ENCODE results near the gene MRPS27.

MRPS27 gene

GRCh38 chr5:72283358-72283757 is 36.7 kb downstream of the MRPS27 start:
- FAIRE-seq (no peak), DNase-seq (ENCODE audit: insufficient read length, low spot score) (no peak)
- no peak for TF ChIP-seq POLR2AphosphoS5 (IDR thresholded peaks at IDR 0.05; ENCODE audit: low read depth, low read length)
- no peak for TF ChIP-seq POLR2A (IDR thresholded peaks at IDR 0.05; ENCODE audit: low read depth, low read length)
- TF ChIP-seq POU2F2 (IDR thresholded peaks at IDR 0.05; ENCODE audit: low read depth, low read length), result no peak
- TF ChIP-seq SPI1 (IDR thresholded peaks at IDR 0.05; ENCODE audit: low read depth, low read length), result no peak
- no peak for TF ChIP-seq PAX5 (IDR thresholded peaks at IDR 0.05; ENCODE audit: insufficient read depth, low read length, severe bottlenecking)
- no peak for TF ChIP-seq TAF1 (IDR thresholded peaks at IDR 0.05; ENCODE audit: low read depth, low read length)

GRCh38 chr5:72282878-72283277 is 37.2 kb downstream of the MRPS27 start:
- no peak for DNase-seq (ENCODE audit: insufficient read length, low spot score)
- FAIRE-seq, result no peak
- no peak for TF ChIP-seq POLR2AphosphoS5 (IDR thresholded peaks at IDR 0.05; ENCODE audit: low read depth, low read length)
- no peak for TF ChIP-seq SPI1 (IDR thresholded peaks at IDR 0.05; ENCODE audit: low read depth, low read length)
- TF ChIP-seq POLR2A (IDR thresholded peaks at IDR 0.05; ENCODE audit: low read depth, low read length), result no peak
- no peak for TF ChIP-seq POU2F2 (IDR thresholded peaks at IDR 0.05; ENCODE audit: low read depth, low read length)
- TF ChIP-seq TAF1 (IDR thresholded peaks at IDR 0.05; ENCODE audit: low read depth, low read length), result no peak
- no peak for TF ChIP-seq PAX5 (IDR thresholded peaks at IDR 0.05; ENCODE audit: insufficient read depth, low read length, severe bottlenecking)

GRCh38 chr5:72281764-72282499 is 38.1 kb downstream of the MRPS27 start:
- no peak for DNase-seq (ENCODE audit: insufficient read length, low spot score)
- TF ChIP-seq PAX5 (IDR thresholded peaks at IDR 0.05; ENCODE audit: insufficient read depth, low read length, severe bottlenecking) (no peak), TAF1 (IDR thresholded peaks at IDR 0.05; ENCODE audit: low read depth, low read length) (no peak), POU2F2 (IDR thresholded peaks at IDR 0.05; ENCODE audit: low read depth, low read length) (no peak), POLR2AphosphoS5 (IDR thresholded peaks at IDR 0.05; ENCODE audit: low read depth, low read length) (no peak), SPI1 (IDR thresholded peaks at IDR 0.05; ENCODE audit: low read depth, low read length) (no peak), POLR2A (IDR thresholded peaks at IDR 0.05; ENCODE audit: low read depth, low read length) (no peak)
- no peak for FAIRE-seq

GRCh38 chr5:72281430-72281763 is 38.6 kb downstream of the MRPS27 start:
- FAIRE-seq (no peak), DNase-seq (ENCODE audit: insufficient read length, low spot score) (no peak)
- no peak for TF ChIP-seq PAX5 (IDR thresholded peaks at IDR 0.05; ENCODE audit: insufficient read depth, low read length, severe bottlenecking)
- TF ChIP-seq TAF1 (IDR thresholded peaks at IDR 0.05; ENCODE audit: low read depth, low read length), result no peak
- TF ChIP-seq POLR2A (IDR thresholded peaks at IDR 0.05; ENCODE audit: low read depth, low read length), result no peak
- no peak for TF ChIP-seq POU2F2 (IDR thresholded peaks at IDR 0.05; ENCODE audit: low read depth, low read length)
- TF ChIP-seq POLR2AphosphoS5 (IDR thresholded peaks at IDR 0.05; ENCODE audit: low read depth, low read length), result no peak
- no peak for TF ChIP-seq SPI1 (IDR thresholded peaks at IDR 0.05; ENCODE audit: low read depth, low read length)

- TF ChIP-seq POLR2AphosphoS5 (IDR thresholded peaks at IDR 0.05; ENCODE audit: low read depth, low read length) (no peak), POLR2A (IDR thresholded peaks at IDR 0.05; ENCODE audit: low read depth, low read length) (no peak), PAX5 (IDR thresholded peaks at IDR 0.05; ENCODE audit: insufficient read depth, low read length, severe bottlenecking) (no peak)
- DNase-seq (ENCODE audit: insufficient read length, low spot score), result no peak
- FAIRE-seq, result peak; percentile 58
Observed at GRCh38 chr5:72280581-72281069, 39.4 kb downstream of the MRPS27 start.

- TF ChIP-seq POU2F2 (IDR thresholded peaks at IDR 0.05; ENCODE audit: low read depth, low read length) (no peak), PAX5 (IDR thresholded peaks at IDR 0.05; ENCODE audit: insufficient read depth, low read length, severe bottlenecking) (no peak), SPI1 (IDR thresholded peaks at IDR 0.05; ENCODE audit: low read depth, low read length) (no peak), TAF1 (IDR thresholded peaks at IDR 0.05; ENCODE audit: low read depth, low read length) (no peak)
- DNase-seq (ENCODE audit: insufficient read length, low spot score), result no peak
- no peak for FAIRE-seq
Observed at GRCh38 chr5:72276219-72276752, 43.8 kb downstream of the MRPS27 start.

GRCh38 chr5:72273547-72273946 is 46.5 kb downstream of the MRPS27 start:
- no peak for TF ChIP-seq POU2F2 (IDR thresholded peaks at IDR 0.05; ENCODE audit: low read depth, low read length)
- TF ChIP-seq POLR2A (IDR thresholded peaks at IDR 0.05; ENCODE audit: low read depth, low read length), result no peak
- TF ChIP-seq SPI1 (IDR thresholded peaks at IDR 0.05; ENCODE audit: low read depth, low read length), result no peak
- no peak for TF ChIP-seq POLR2AphosphoS5 (IDR thresholded peaks at IDR 0.05; ENCODE audit: low read depth, low read length)
- no peak for TF ChIP-seq TAF1 (IDR thresholded peaks at IDR 0.05; ENCODE audit: low read depth, low read length)
- no peak for TF ChIP-seq PAX5 (IDR thresholded peaks at IDR 0.05; ENCODE audit: insufficient read depth, low read length, severe bottlenecking)
- FAIRE-seq, result no peak
- no peak for DNase-seq (ENCODE audit: insufficient read length, low spot score)

GRCh38 chr5:72272398-72272797 is 47.6 kb downstream of the MRPS27 start:
- no peak for DNase-seq (ENCODE audit: insufficient read length, low spot score)
- no peak for TF ChIP-seq POLR2A (IDR thresholded peaks at IDR 0.05; ENCODE audit: low read depth, low read length)
- TF ChIP-seq POLR2AphosphoS5 (IDR thresholded peaks at IDR 0.05; ENCODE audit: low read depth, low read length), result no peak
- TF ChIP-seq POU2F2 (IDR thresholded peaks at IDR 0.05; ENCODE audit: low read depth, low read length), result no peak
- no peak for TF ChIP-seq SPI1 (IDR thresholded peaks at IDR 0.05; ENCODE audit: low read depth, low read length)
- no peak for TF ChIP-seq PAX5 (IDR thresholded peaks at IDR 0.05; ENCODE audit: insufficient read depth, low read length, severe bottlenecking)
- TF ChIP-seq TAF1 (IDR thresholded peaks at IDR 0.05; ENCODE audit: low read depth, low read length), result no peak
- FAIRE-seq, result no peak

- DNase-seq (ENCODE audit: insufficient read length, low spot score), result no peak
- FAIRE-seq, result no peak
- TF ChIP-seq POU2F2 (IDR thresholded peaks at IDR 0.05; ENCODE audit: low read depth, low read length) (no peak), PAX5 (IDR thresholded peaks at IDR 0.05; ENCODE audit: insufficient read depth, low read length, severe bottlenecking) (no peak), TAF1 (IDR thresholded peaks at IDR 0.05; ENCODE audit: low read depth, low read length) (no peak), POLR2A (IDR thresholded peaks at IDR 0.05; ENCODE audit: low read depth, low read length) (no peak), SPI1 (IDR thresholded peaks at IDR 0.05; ENCODE audit: low read depth, low read length) (no peak), POLR2AphosphoS5 (IDR thresholded peaks at IDR 0.05; ENCODE audit: low read depth, low read length) (no peak)
Observed at GRCh38 chr5:72271702-72272101, 48.3 kb downstream of the MRPS27 start.

All from GM12891 (cell line).